GM18861 (cell line): ENCODE results near the gene TMPRSS12.
"Not testable (repeated sequence)": the region's sequence is repeated elsewhere in the genome, so short reads cannot be mapped to it uniquely, and the experiment has no call there.

Source experiments
- ATAC-seq: cut with Tn5 transposase; IDR thresholded peaks from one replicate; pipeline ENCODE4 v1.9.1; 2021; ENCODE audit not compliant: unreplicated experiment

Gene TMPRSS12

DNA sequence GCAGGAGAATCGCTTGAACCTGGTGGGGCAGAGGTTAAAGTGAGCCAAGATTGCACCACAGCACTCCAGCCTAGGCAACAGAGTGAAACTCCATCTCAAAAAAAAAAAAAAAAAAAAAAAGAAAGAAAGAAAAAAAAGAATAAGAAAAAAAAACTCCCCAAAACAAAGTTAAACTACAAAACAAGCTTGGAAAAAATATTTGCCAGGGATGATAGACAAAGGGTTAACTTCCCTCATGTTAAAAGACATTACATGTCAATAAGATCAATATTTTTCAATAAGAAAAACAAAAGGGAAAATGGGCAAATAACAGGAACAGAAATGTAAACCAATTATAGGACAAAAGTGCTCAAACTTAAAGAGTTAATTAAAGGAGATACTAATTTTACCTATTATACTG lies 83.2 kb downstream of the TMPRSS12 start:
- no peak for ATAC-seq

DNA sequence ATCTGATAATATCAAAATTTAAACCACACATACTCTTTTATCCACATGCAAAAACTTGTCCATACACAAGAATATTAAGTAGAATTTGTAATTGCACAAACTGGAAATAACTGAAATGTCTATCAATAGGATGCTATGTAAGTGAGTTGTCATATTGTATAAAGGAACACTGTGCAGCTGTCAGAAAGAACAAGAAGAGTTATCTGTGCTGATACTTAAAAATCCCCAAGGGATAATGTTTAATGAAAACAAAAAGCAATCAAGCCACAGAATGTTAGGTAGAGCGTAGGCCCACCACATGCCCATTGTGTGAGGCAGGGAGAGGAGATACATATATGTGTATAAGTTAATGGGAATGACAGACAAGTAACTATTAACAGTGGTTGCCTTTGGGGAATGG lies 83.7 kb downstream of the TMPRSS12 start:
- ATAC-seq, result no peak

DNA sequence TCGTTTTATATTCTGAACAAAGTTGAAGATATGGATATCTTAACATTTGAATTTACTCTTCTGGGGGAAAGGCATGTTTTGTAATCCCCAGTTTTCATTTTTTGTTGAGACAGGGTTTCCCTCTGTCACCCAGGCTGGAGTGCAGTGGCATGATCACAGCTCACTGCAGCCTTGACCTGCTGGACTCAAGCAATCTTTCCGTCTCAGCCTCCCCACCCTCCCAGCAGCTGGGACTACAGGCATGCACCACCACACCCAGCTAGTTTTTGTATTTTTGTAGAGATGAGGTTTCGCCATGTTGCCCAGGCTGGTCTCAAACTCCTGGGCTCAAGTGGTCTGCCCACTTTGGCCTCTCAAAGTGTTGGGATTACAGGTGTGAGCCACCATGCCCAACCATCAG lies 84.2 kb downstream of the TMPRSS12 start:
- not testable (repeated sequence) for ATAC-seq

DNA sequence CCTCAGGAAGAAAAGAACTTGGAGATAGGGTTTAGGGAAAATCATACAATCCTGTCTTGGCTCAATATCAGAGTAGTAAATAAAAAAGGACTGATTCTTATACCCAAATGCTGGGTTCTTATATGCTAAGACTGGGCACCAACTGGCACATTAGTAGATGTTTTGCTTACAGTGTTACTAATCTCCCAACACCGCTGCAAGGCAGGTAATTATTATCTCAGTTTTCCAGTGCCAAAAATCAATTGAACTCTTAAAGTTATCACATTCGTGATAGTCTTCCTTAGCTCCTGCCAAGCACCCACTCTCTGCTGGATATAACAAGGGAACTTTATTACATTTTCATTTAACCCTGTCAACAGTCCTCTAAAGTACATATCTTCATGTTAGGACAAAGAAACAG lies 84.6 kb downstream of the TMPRSS12 start:
- ATAC-seq, result no peak

DNA sequence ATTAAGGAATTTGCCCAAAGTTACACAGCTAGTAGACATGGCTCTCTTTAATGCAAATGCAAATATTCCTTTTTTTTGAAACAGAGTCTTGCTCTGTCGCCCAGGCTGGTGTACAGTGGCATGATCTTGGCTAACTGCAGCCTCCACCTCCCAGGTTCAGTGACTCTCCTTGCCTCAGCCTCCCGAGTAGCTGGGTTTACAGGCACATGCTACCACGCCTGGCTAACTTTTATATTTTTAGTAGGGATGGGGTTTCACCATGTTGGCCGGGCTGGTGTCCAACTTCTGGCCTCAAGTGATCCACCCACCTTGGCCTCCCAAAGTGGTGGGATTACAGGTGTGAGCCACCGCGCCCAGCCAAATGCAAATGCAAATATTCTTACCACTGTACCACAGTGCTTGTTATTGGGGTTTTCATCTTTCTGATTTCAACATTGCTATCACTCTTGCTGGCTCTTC lies 85.1 kb downstream of the TMPRSS12 start:
- no peak for ATAC-seq

DNA sequence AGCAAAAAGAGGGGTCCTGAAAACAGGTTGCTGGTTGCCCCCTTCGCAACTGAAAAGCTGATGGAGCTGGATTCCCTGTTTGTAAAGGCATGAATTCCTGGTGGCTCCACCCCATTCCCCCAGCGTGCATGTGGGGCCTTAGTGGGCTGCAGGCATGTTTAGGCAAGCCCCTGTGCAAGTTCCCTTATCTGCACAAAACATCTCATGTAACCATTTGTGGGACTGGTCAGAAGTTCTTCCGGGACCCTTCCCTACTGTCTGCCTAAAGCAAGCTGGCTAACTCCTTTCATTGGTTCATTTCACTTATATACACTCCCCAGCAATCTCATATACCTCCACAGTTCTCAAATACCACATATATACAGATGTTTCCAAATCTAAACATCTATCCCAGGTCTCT lies 85.7 kb downstream of the TMPRSS12 start:
- ATAC-seq, result no peak

DNA sequence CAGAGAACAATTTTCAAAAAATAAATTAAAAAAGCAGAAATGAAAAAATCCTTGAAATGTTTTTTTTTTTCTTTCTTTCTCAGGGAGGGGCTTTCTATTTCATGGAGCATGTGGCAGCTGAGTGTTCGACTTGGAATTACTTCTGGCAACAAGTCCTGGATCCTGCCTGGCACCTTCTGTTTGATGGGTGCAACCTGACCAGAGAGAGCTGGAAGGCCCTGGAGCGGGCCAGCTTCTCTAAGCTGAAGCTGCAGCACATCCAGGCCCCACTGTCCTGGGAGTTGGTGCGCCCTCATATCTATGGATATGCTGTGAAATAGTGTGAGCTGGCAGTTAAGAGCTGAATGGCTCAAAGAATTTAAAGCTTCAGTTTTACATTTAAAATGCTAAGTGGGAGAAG lies 87.1 kb downstream of the TMPRSS12 start:
- no peak for ATAC-seq

DNA sequence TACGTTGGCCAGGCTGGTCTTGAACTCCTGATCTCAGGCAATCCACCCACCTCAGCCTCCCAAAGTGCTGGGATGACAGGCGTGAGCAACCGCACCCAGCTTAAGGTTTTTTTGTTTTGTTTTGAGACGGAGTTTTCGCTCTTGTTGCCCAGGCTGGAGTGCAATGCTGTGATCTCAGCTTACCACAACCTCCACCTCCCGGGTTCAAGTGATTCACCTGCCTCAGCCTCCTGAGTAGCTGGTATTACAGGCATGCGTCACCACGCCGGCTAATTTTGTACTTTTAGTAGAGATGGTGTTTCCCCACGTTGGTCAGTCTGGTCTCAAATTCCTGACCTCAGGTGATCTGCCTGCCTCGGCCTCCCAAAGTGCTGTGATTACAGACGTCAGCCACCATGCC lies 87.8 kb downstream of the TMPRSS12 start:
- ATAC-seq, result not testable (repeated sequence)

DNA sequence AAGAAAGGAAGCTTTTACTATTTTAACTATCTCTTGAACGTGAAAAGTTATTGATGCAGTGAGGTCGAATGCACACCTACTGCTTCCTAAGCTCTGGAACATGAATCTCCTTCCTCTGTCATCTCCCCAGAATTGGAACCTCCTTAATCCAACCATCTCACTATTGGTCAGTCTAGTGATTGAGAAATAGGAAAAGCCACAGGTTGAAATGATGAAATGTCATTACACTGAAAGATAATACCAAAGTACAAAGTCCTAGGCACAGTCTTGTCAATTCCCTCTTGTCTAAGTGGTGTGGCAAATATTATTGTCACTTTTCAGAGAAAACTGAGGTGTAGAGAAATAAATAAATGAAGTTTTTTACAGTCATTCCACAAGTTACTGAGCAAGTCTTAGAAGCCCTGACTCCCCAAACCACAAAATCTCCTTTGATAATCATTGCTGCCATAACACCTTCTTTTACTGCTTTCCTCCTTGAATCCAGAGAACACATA lies 90.1 kb downstream of the TMPRSS12 start:
- ATAC-seq, result no peak

DNA sequence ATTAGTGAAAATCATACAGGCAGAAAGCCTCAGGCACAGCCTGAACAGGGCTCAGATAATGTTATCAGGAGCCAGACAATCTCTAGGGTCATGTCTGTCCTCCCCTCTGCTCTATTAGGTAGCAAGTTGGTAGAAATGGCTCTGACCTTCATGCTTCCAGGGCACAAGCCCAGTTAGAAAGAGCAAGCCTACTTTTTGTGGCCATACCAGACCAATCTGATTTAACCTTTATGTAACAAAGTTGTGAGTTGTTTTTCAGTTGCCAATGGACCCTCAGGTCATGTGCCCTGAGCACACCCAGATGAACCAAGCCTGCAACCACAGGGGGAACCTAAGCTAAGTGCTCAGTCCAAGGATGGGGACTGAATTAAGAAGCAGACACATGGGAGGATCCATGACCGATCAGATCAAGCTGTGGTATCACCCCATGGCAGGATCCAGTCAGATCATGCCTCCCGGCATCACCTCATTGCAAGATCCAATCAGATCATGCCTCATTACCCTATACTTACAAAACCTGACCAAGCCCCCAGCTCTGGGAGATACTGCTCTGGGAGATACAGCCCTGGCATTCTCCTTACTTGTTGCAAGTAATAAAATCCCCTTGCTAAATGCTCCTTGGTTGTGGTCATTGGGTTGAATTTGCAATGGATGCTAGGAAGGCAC lies 90.9 kb downstream of the TMPRSS12 start:
- ATAC-seq, result no peak

DNA sequence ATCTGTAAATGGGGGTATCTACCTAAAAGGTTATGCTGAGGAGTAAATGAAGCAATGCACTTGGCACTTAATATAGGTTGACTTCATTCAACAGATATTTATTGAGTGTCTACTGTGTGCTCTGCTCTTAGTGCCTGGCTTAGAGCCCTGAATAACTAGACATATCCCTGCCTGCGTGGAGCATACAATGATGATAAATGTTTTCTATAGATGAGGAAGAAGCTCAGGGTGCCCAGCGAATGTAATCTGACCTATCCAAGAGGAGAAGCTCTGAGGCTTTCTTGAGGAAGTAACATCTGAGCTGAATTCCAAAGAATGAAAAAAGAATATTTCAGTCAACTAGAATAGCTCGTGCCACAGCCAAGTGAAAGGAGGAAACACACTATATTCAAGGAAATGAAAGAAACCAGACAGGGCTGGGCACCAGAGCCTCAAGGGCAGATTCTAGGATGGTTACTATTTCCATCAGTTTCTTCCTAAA lies 91.7 kb downstream of the TMPRSS12 start:
- ATAC-seq, result no peak

DNA sequence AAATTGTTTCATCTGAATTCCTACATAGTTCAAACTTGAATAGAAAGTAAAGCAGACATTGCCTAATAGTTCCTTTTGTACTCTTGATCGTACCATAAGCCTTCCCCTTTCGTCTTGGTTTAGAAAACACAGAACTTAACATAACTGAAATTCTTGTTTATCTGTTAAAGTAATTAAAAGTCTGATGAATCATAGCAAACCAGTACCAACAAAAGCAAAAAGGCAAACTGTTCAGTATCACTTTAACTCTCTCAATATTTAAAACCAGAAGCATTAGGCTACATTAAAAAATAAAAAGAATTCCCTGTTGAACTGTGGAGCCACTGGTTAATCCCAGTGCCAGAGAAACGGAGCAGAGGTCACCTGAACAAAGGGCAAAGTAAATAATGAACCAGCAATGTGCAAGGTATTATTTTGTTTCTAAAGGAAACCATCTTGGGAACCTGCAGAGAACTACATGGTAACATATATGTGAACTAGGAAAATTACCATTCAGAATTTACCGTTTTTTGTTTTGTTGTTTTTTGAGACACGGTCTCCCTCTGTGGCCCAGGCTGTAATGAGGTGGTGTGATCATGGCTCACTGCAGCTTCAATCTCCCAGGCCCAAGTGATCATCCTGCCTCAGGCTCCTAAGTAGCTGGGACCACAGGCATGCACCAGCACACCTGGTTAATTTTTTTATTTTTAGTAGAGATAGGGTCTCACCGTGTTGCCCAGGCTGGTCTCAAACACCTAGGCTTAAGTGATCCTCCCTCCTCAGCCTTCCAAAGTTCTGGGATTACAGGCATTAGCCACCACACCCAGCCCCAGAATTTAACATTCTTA lies 92.5 kb downstream of the TMPRSS12 start:
- no peak for ATAC-seq

DNA sequence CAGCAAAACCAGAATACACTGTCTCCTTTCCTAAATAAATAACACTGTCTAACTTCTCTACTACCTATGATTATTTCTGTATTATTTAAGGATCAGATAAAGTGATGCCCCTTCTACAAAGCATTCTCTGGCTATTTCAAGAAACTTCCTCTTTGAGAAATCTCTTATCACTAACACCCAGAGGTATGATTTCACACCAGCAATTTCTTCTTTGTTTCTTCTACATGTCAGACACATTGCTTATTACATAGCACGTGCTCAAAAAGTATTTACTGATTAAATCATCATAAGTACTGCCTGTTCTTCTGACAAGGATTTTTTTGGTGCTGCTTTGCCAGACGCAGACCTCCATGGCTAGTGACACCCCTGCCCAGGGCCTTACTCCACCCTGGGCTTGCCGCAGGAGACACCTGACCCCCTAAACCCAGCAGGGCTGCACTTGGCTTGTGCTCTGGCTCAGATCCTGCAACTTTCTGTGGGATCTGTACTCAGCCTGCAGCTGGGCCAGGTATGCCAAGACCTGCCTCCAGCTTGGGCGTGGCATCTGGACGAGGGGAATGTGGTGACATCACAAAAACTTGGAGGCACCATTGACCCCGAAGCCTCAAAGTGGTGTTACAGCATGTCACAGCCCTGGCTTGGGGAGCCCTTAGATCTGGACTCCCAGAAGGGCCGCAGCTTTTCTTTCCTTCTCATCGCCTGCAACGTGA lies 94.2 kb downstream of the TMPRSS12 start:
- ATAC-seq, result no peak
